ENCODE measurements around the gene SELENOI. TPM values are rescaled to one million over a fixed set of nuclear protein-coding genes. Genes with fewer than 3 reads are reported as not detected.
"Not testable (repeated sequence)": the region's sequence is repeated elsewhere in the genome, so short reads cannot be mapped to it uniquely, and the experiment has no call there.

The SELENOI gene
- total and polyA plus RNA-seq, 4 experiments from 2014 or later: 2.7 to 20.0 (median 11.4) TPM

DNA sequence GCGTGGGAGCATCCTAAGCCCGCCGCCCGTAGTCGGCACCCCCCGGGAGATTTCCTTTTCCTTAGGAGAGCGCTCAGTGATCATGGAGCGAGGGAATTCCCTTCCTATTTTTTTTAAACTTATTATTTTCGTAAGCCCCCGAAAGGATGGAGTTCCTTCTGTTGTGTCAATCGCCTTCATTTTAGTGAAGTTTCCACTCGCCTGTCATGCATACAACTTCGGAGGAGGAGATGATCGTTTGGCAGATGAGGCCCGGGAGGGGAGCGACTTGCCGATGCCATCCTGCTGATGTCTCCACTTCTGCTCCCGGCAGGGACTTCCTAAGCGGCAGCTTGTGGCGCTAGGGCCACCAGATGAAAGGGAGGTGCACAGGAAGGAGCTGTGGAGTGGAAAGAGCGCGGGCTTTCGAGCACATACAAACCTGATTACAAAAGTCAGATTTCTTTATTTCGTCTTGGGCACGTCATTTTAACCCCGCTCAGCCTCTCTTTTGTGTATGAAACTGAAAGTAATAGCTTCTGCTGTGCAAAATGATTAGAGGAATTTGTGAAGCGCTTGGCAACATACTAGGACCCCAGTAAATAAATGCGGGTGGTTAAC lies 611 bp downstream of the SELENOI start, which contains the start of gene ADGRF3:
TSS of gene ADGRF3 (minus strand) at position 336 of the 600 bp plus-strand sequence. CDS start 555 bp downstream, outside the sequence.
- H3K27me3 Mint-ChIP-seq: no peaks in the 10 kb centered on the region
- peaks cover 28 to 55% (median 35%) of the 10 kb centered on the region in 4 donors for H3K4me1 Mint-ChIP-seq
- peak within 1 kb of the TSS; percentile 97 to 100 (median 98) for H3K4me3 Mint-ChIP-seq
- H3K27ac Mint-ChIP-seq: peak within 1 kb of the TSS; percentile 91 to 100 (median 100)
- no peaks in the 10 kb centered on the region for H3K36me3 ChIP-seq (ENCODE audit: insufficient read depth, low read length)
- ChIA-PET POLR2A (ENCODE audit: partially characterized antibody) (interaction anchor here (0.5 to 3.1 kb wide), 13 partner anchors 10 to 468 kb away, joined by 3 to 32 read pairs (median 4); partner anchors contain the start of genes ASXL2 and RAB10), CTCF (ENCODE audit: partially characterized antibody) (interaction anchor here (1.0 kb wide), 2 partner anchors 16 to 27 kb away, joined by 3 read pairs; no protein-coding TSS in a partner anchor)
- H3K27ac ChIP-seq (ENCODE audit: low read depth, low read length): peak within 1 kb of the TSS; percentile 91
- H3K4me1 ChIP-seq (ENCODE audit: insufficient read depth, low read length): peaks cover 42% of the 10 kb centered on the region
- intact Hi-C loops (cut with micrococcal nuclease): loop anchor here (1.0 to 5.0 kb wide), 5 partner anchors 314 to 1546 kb away; partner anchors contain the start of genes ASXL2, BABAM2, DNAJC27 and KIF3C
- peak within 1 kb of the TSS; percentile 87 to 98 for H3K4me3 ChIP-seq (ENCODE audit: low read length in 2 of 2)
- peak; percentile 70 to 84 (median 73) for DNase-seq
- H3K27me3 ChIP-seq (ENCODE audit: insufficient read depth, low read length): no peaks in the 10 kb centered on the region
- peaks cover 0 to 2% (median 0%) of the 10 kb centered on the region in 8 donors for H3K9me3 Mint-ChIP-seq
- H3K9me3 ChIP-seq (ENCODE audit: control insufficient read depth in 1 of 2, low read length in 2 of 2): no peaks in the 10 kb centered on the region
- peaks cover 0 to 16% of the 10 kb centered on the region in 2 donors for H3K36me3 Mint-ChIP-seq

DNA sequence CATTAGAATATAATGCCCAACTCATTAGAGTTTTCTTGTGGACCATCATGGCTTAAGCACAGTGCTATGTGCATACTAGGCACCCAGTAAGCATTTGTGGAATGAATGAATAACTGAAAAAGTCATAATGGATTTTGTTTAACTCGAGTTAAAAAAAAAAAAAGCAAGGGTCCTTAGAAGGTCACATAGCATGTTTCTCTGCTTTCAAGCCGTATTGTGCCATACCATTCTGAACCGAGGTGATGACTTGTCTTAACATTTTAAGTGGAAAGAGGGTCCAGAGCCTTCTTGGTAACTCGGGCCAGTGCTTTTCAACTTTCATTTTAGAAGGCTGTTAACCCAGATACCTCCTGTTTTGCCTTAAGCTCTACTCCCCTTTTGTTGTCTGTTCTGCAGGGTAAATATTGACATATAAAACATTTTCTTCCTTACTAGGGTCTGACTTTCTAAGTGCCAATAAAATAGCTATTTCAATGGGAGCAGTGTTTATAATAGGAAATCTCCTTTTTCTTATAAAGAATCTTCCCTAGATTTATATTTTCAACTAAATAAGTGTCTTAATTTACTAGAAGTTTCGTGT lies 1.4 kb downstream of the SELENOI start:
- Mint-ChIP-seq H3K27me3 (no peaks in the 10 kb centered on the region), H3K9me3 (peaks cover 0 to 2% (median 0%) of the 10 kb centered on the region in 8 donors), H3K4me1 (peaks cover 31 to 61% (median 40%) of the 10 kb centered on the region in 4 donors), H3K36me3 (peaks cover 0 to 18% of the 10 kb centered on the region in 2 donors), H3K4me3 (peak overlapping the region; percentile 97 to 100 (median 98)), H3K27ac (peak overlapping the region; percentile 91 to 100 (median 99))
- Histone ChIP-seq H3K36me3 (ENCODE audit: insufficient read depth, low read length) (no peaks in the 10 kb centered on the region), H3K27ac (ENCODE audit: low read depth, low read length) (peak overlapping the region; percentile 91), H3K27me3 (ENCODE audit: insufficient read depth, low read length) (no peaks in the 10 kb centered on the region), H3K4me3 (ENCODE audit: low read length in 2 of 2) (peak overlapping the region; percentile 27 to 98), H3K4me1 (ENCODE audit: insufficient read depth, low read length) (peaks cover 42% of the 10 kb centered on the region), H3K9me3 (ENCODE audit: control insufficient read depth in 1 of 2, low read length in 2 of 2) (no peaks in the 10 kb centered on the region)
- POLR2A ChIA-PET (ENCODE audit: partially characterized antibody): interaction anchor here (0.5 to 3.1 kb wide), 9 partner anchors 9 to 436 kb away, joined by 3 to 32 read pairs (median 3); partner anchors contain the start of gene RAB10
- CTCF ChIA-PET (ENCODE audit: partially characterized antibody): interaction anchor here (1.0 kb wide), 2 partner anchors 17 to 28 kb away, joined by 3 read pairs; no protein-coding TSS in a partner anchor
- intact Hi-C loops (cut with micrococcal nuclease): loop anchor here (5.0 kb wide), 3 partner anchors 315 to 1545 kb away; partner anchors contain the start of genes BABAM2, DNAJC27, RAB10 and RBKS
- no peak for DNase-seq

DNA sequence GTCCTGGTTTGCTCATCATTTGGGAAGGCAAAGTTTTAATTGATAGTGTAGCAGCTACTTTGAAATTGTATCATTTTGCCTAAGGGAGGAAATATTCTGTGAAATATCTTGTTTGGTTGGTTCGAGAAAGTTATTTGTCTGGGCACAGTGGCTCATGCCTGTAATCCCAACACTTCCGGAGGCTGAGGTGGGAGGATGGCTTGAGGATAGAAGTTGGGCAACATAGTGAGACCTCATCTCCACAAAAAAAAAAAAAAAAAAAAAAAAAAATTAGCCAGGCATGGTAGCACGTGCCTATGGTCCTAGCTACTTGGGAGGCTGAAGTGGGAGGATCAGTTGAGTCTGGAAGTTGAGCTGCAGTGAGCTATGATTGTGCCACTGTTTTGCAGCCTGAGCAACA lies 3.7 kb downstream of the SELENOI start:
- H3K4me3 Mint-ChIP-seq: no peak overlapping the region
- peaks cover 34% of the 10 kb centered on the region for H3K4me1 ChIP-seq (ENCODE audit: insufficient read depth, low read length)
- H3K27me3 Mint-ChIP-seq: no peaks in the 10 kb centered on the region
- no peak overlapping the region for H3K27ac ChIP-seq (ENCODE audit: low read depth, low read length)
- H3K36me3 ChIP-seq (ENCODE audit: insufficient read depth, low read length): no peaks in the 10 kb centered on the region
- H3K36me3 Mint-ChIP-seq: peaks cover 0 to 22% of the 10 kb centered on the region in 2 donors
- ChIA-PET POLR2A (ENCODE audit: partially characterized antibody) (interaction anchor here (0.6 kb wide), 1 partner anchor 818 kb away, joined by 5 read pairs; no protein-coding TSS in a partner anchor), CTCF (ENCODE audit: partially characterized antibody) (interaction anchor here (0.9 kb wide), 1 partner anchor 19 kb away, joined by 3 read pairs; no protein-coding TSS in a partner anchor)
- H3K9me3 Mint-ChIP-seq: peaks cover 0 to 2% (median 0%) of the 10 kb centered on the region in 8 donors
- peak overlapping the region in 2 of 7 donors; percentile 15 to 48 for H3K27ac Mint-ChIP-seq
- H3K4me1 Mint-ChIP-seq: peaks cover 30 to 64% (median 39%) of the 10 kb centered on the region in 4 donors
- no peak overlapping the region for H3K4me3 ChIP-seq (ENCODE audit: low read length in 2 of 2)
- intact Hi-C loops (cut with micrococcal nuclease): loop anchor here (5.0 kb wide), 3 partner anchors 317 to 1543 kb away; partner anchors contain the start of genes BABAM2, DNAJC27, RAB10 and RBKS
- no peak for DNase-seq
- no peaks in the 10 kb centered on the region for H3K9me3 ChIP-seq (ENCODE audit: control insufficient read depth in 1 of 2, low read length in 2 of 2)
- H3K27me3 ChIP-seq (ENCODE audit: insufficient read depth, low read length): no peaks in the 10 kb centered on the region

DNA sequence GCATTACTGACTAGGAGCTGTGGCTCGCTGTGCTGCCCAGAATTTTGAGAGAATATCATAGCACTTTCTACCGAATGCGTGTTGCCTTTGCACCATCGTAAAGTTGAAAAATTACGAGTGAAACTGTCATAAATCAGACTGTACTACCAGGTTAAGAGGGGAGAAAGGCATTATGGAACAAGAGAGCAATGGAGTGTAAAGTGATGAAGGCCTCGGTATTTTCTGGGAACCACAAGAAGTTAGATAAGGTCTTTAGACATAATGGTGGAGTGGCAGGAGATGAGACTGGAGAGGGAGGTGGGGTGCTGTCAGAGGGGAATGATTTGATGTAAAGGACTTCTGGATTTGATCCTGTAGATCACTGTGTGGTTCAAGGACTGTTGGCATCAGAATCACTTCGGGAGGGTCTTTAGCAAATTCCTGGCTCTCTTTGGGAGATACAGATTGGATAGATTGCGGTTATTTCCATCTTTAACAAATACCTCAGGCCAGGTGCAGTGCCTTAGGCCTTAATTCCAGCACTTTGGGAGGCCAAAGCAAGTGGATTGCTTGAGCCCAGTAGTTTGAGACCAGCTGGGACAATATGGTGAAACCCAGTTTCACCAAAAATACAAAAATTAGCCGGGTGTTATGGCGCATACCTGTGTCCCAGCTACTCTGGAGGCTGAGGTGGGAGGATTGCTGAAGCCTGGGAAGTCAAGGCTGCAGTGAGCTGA lies 5.6 kb downstream of the SELENOI start:
- Histone ChIP-seq H3K9me3 (ENCODE audit: control insufficient read depth in 1 of 2, low read length in 2 of 2) (no peaks in the 10 kb centered on the region), H3K4me3 (ENCODE audit: low read length in 2 of 2) (no peak overlapping the region), H3K4me1 (ENCODE audit: insufficient read depth, low read length) (peaks cover 34% of the 10 kb centered on the region), H3K27me3 (ENCODE audit: insufficient read depth, low read length) (no peaks in the 10 kb centered on the region), H3K36me3 (ENCODE audit: insufficient read depth, low read length) (no peaks in the 10 kb centered on the region), H3K27ac (ENCODE audit: low read depth, low read length) (no peak overlapping the region)
- Mint-ChIP-seq H3K4me3 (peak overlapping the region in 1 of 8 donors; percentile 0), H3K27me3 (no peaks in the 10 kb centered on the region), H3K9me3 (peaks cover 0 to 2% (median 0%) of the 10 kb centered on the region in 8 donors), H3K36me3 (peaks cover under 1 to 16% of the 10 kb centered on the region in 2 donors), H3K27ac (peak overlapping the region in 2 of 7 donors; percentile 17 to 24), H3K4me1 (peaks cover 35 to 69% (median 41%) of the 10 kb centered on the region in 4 donors)
- ChIA-PET POLR2A (ENCODE audit: partially characterized antibody) (no interaction called here), CTCF (ENCODE audit: partially characterized antibody) (no interaction called here)
- no peak for DNase-seq
- intact Hi-C loops (cut with micrococcal nuclease): no loop called here

DNA sequence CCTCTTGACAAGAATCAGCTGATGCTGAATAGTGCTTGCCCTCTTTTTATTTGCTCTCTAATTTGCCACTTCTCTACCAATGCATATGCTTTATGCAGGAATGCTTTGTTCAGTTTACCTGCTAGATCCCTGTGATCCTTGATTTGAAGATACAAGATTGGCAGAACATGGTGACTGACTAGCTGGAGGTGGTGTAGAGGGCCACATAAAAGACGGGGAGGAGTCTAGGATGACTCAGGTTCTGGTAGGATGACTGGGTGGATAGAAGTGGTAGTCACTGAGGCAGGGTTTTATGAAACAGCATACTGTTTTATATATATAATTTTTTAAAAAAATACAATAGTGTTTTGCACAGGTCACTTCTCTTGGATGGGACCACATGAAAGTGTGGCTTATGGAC lies 6.9 kb downstream of the SELENOI start:
- Histone ChIP-seq H3K27me3 (ENCODE audit: insufficient read depth, low read length) (no peaks in the 10 kb centered on the region), H3K27ac (ENCODE audit: low read depth, low read length) (no peak overlapping the region), H3K9me3 (ENCODE audit: control insufficient read depth in 1 of 2, low read length in 2 of 2) (no peaks in the 10 kb centered on the region), H3K36me3 (ENCODE audit: insufficient read depth, low read length) (no peaks in the 10 kb centered on the region), H3K4me1 (ENCODE audit: insufficient read depth, low read length) (peaks cover 25% of the 10 kb centered on the region), H3K4me3 (ENCODE audit: low read length in 2 of 2) (no peak overlapping the region)
- no peak for DNase-seq
- no peak overlapping the region for H3K4me3 Mint-ChIP-seq
- peaks cover 4 to 10% of the 10 kb centered on the region in 2 donors for H3K36me3 Mint-ChIP-seq
- ChIA-PET CTCF (ENCODE audit: partially characterized antibody) (no interaction called here), POLR2A (ENCODE audit: partially characterized antibody) (no interaction called here)
- H3K9me3 Mint-ChIP-seq: no peaks in the 10 kb centered on the region
- peak overlapping the region in 1 of 7 donors; percentile 29 for H3K27ac Mint-ChIP-seq
- peaks cover 31 to 67% (median 40%) of the 10 kb centered on the region in 4 donors for H3K4me1 Mint-ChIP-seq
- H3K27me3 Mint-ChIP-seq: no peaks in the 10 kb centered on the region
- intact Hi-C loops (cut with micrococcal nuclease): no loop called here

DNA sequence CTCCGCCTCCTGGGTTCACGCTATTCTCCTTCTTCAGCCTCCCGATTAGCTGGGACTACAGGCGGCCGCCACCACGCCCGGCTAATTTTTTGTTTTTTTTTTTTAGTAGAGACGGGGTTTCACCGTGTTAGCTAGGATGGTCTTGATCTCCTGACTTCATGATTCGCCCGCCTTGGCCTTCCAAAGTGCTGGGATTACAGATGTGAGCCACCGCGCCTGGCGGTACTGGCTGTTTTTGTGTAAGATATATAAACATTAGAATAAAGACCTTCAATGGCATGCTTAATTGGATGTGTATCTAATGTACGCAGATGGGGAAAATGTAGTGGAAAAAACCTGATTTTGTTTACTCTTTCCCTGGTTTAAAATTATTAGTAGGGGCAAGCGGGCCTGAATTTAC lies 8.5 kb downstream of the SELENOI start:
- DNase-seq; H3K36me3 ChIP-seq (ENCODE audit: insufficient read depth, low read length); H3K9me3 ChIP-seq (ENCODE audit: control insufficient read depth in 1 of 2, low read length in 2 of 2); H3K4me3 ChIP-seq (ENCODE audit: low read length in 2 of 2); H3K27me3 Mint-ChIP-seq; intact Hi-C loops (cut with micrococcal nuclease); H3K9me3 Mint-ChIP-seq; POLR2A ChIA-PET (ENCODE audit: partially characterized antibody); H3K4me3 Mint-ChIP-seq; H3K27me3 ChIP-seq (ENCODE audit: insufficient read depth, low read length); H3K36me3 Mint-ChIP-seq; H3K27ac ChIP-seq (ENCODE audit: low read depth, low read length): not testable (repeated sequence)
- Mint-ChIP-seq H3K27ac (peak overlapping the region in 1 of 7 donors; percentile 43), H3K4me1 (peaks cover 33 to 67% (median 44%) of the 10 kb centered on the region in 4 donors)
- H3K4me1 ChIP-seq (ENCODE audit: insufficient read depth, low read length): peaks cover 10% of the 10 kb centered on the region
- CTCF ChIA-PET (ENCODE audit: partially characterized antibody): interaction anchor here (1.7 kb wide), 1 partner anchor 24 kb away, joined by 3 read pairs; no protein-coding TSS in a partner anchor
